GM19463 (cell line): ENCODE results near the gene MTHFD1.

Source experiments
- ATAC-seq: cut with Tn5 transposase; IDR thresholded peaks from one replicate; pipeline ENCODE4 v1.9.1; 2021; ENCODE audit warnings: mild to moderate bottlenecking, moderate library complexity; ENCODE audit not compliant: unreplicated experiment

MTHFD1 gene

GRCh38 chr14:64444984-64445845, 57.1 kb downstream of the MTHFD1 start:
- ATAC-seq, result peak; percentile 99

DNA sequence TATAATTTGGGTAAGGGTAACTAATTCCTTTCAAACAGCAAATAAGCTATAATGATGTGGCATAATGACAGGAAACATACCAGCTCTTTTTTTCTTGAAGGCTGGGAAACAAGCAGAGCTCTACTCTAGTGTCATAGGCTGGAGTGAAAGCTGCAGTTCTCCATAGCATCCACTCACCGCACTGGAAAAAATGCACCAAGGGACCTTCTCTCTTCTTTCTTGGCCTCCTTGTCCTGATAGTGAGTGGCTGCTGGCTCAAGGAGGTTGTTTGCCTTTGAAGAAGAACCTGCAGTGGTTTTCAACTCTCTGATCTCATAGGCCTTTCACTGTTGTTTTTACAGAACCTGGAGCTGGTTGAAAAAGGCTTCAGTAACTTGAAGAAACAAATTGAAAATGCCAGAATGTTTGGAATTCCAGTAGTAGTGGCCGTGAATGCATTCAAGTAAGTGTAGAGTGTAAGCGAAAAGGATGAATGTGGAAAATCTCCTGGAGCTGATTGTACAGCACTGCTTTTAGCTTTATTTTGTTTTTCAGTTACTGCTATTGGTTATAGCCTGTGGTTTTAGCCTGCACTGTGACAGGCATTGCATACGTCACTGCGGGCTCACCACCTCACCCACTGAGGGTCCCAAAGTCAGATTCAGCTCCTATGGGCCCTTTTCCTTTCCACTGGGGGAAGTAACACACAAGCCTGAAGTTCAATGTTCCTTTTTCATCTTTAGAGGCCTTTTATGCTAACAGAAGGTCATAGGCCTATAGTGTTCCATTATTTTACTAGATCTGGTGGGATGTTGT, 59.9 kb downstream of the MTHFD1 start:
- no peak for ATAC-seq

DNA sequence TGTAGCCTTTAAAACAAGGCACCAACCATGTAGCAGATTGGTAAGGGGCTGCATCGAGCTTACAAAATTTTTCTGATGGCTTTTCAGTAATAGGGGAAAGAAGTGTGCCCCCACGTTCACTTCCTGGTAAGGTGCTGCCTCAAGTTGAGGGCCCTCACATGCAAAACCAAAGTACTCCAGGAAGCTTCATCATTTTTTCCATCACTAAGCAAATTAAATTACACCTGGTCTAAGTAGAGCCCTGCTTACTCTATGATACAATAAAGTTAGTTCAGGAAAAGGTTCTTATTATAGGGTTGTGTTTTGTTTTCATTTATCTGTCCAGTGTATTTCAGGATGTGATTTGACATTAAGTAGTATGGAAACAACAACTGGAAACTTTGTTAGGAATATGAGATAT, 62.1 kb downstream of the MTHFD1 start:
- no peak for ATAC-seq

DNA sequence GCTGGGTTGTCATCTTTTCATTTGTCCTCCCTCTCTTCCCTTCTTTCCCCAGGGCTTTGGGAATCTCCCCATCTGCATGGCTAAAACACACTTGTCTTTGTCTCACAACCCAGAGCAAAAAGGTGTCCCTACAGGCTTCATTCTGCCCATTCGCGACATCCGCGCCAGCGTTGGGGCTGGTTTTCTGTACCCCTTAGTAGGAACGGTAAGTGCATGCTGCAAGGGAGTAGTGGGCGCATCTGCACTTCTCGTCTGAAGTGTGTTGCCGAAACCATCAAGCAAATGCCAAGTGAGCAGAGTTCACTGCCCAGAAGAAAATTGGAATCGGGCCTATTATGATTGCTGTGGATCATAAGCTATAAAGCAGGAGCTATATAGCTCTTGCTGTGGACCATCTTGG, 66.5 kb downstream of the MTHFD1 start:
- ATAC-seq, result no peak

GRCh38 chr14:64459405-64460136, 71.4 kb downstream of the MTHFD1 start:
- no peak for ATAC-seq

GRCh38 chr14:64461221-64461620, 73.1 kb downstream of the MTHFD1 start:
- no peak for ATAC-seq

GRCh38 chr14:64463195-64463594, 75.0 kb downstream of the MTHFD1 start:
- ATAC-seq, result no peak

DNA sequence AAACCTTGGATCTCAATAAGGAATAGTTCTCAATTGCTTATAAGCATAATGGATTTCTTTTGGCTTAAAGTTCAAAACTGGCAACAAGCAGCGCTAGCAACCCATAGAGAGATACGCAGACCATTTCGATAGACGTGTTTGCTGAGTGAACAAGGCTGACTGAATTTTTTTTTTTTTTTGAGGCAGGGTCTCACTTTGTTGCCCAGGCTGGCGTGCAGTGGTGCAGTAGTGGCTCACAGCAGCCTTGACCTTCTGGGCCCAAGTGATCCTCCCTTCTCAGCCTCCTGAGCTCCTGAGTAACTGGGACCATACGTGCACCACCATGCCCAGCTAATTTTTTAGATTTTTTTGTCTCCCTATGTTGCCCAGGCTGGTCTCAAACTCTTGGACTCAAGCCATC, 75.7 kb downstream of the MTHFD1 start:
- ATAC-seq, result no peak

GRCh38 chr14:64464651-64465050, 76.5 kb downstream of the MTHFD1 start:
- ATAC-seq, result no peak

DNA sequence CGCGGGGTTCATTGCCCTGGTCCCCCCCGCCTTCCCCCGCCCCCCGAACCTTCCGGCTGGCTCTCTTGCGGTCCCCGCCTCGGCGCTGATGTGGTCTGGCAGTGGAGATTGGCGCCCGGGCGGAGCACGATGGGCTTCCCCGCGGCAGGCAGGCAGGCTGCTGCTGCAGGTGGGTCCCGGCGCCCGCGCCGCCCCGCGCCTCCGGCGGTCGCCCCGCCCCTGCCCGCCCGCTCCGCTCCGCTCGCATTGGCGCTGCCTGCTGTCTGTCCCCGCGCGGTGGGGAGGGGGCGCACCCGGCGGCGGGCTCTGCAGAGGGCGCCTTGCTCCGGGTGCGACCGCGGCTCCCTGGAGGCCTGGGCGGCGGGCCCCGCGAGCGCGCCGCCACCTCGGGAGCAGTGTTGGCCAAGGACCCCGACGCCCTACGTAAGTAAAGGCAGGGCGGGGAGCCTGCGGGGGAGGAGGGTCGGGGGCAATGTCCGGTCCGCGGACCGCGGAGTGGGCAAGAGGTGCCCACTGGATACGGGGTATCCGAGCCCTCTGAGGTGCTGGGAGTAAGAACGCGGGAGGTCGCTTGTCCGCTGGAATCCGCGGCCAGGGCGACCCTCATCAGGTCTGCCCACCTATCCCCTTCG, 77.2 kb downstream of the MTHFD1 start, which contains the start of gene AKAP5:
TSS of gene AKAP5 (plus strand) at position 309 of the 632 bp plus-strand sequence. CDS start 2,896 bp downstream, outside the sequence.
- peak; percentile 80 for ATAC-seq

DNA sequence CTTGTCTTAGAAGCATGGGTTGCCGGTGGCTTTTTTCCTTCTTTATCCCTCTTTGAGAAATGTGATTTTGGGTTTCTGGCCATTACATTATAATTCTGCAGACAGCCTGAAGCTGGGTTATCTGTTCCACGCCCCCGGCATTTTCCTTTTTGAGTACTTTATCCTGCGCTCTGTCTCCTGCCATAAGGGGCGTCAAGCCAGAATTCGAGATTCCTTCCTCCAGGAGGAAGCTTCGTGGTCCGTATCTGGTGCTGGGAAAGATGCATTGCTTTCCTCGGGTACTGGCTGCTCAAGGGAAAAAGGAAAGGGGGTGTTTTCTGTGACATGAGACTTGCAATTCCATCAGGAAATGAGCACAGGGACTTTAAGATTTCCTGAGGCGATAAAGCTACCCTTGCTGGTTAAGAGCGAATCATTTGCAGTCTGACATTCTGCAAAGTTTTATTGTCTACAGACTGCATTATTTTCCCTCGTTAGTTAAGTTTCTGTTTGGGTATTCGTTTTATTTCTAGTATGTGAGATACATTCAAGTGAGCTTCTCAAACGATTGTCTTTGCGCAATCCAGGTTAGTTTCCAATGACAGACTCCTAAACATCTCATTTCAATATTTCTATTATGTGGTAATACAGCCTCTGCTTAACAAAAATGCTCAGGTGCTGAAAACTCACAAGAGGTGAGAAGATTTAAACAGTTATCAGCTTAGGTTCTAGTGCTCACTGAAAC, 77.8 kb downstream of the MTHFD1 start:
- no peak for ATAC-seq

DNA sequence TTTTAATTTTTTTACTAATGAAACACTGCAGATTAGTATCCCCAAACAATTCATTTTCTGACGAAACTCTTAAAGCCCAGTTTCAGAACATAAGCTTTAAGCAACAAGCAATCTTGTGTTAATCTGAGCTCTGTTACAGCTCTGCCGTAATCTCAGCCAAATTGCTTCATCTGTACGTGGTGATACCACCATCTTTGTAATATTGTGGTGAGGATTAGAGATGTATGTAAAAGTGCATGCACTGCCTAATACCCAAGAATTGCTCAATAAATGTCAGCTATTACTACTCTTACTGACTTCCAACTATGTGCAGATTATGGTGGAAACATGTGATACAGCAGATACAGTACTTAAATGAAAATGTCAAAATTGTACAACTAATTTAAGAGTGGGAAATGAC, 78.9 kb downstream of the MTHFD1 start:
- ATAC-seq, result no peak

GRCh38 chr14:64467566-64467965, 79.4 kb downstream of the MTHFD1 start:
- no peak for ATAC-seq

- ATAC-seq, result no peak
These were observed 80.3 kb downstream of the MTHFD1 start for GRCh38 chr14:64468451-64468850.

GRCh38 chr14:64474041-64474440, 85.9 kb downstream of the MTHFD1 start:
- no peak for ATAC-seq

DNA sequence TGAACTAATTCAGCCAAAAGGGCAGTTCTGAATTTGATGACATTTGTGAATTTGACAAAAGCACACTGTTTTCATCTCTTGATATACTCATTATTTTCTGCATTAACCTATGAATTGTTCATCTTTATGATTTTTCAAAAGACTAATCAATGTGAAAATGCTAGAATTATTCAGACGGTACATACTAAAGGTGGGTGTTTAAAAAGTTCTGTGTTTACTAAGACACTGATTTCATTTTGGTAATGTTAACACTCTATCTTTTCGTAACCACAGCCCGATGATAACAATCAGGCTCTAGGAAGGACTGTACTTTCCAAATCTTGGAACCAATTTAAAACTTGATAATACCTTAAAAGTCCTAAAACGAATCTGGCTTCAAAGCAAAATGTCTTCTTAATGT, 86.5 kb downstream of the MTHFD1 start:
- no peak for ATAC-seq

GRCh38 chr14:64475585-64476273, 87.6 kb downstream of the MTHFD1 start:
- no peak for ATAC-seq

DNA sequence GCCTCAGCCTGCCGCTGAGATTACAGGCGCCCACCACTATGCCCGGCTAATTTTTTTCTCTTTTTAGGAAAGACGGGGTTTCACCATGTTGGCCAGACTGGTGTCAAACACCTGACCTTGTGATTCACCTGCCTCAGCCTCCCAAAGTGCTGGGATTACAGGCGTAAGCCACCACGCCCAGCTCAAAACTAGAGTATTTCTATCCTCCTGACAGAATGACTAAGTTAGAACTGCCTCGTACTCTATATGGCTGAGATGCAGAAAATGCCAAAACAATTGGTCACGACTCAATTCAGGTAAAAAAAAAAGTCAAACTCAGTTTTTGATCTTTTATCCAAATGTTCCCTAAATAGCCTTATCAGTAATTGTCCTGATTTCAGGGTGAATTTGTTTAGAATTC, 88.3 kb downstream of the MTHFD1 start:
- no peak for ATAC-seq

DNA sequence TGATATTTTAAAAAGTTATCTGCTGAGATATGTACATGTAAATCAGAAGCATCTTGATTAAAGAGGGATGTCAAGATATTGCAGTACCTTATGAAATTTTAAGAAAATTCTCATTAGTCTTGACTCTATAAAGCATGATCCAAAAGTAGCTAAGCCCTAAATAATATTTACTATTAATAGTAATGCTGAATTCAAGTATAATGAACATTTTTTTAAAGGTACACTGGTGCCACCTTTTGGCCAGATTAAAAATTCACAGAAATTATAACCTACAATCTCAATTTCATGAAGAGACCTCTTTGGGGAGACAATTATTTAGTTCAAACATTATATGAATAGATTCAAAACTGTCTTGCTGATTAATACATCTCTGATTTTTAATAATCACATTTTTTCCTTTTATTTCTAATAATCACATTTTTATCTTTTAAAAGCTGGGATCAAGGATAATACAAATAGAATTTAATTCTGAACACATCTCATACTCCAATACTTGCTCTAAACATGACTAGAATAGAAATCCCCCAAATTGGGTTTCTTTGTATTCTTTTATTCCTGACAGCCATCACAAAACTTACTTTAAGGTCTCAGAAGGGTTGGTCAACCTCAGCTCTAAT, 90.6 kb downstream of the MTHFD1 start:
- ATAC-seq, result no peak
